ENCODE results near the gene FOSL1. TPM values are rescaled to one million over a fixed set of nuclear protein-coding genes. Genes with fewer than 3 reads are reported as not detected.

FOSL1 gene
- total RNA-seq, 1 experiment from 2014 or later, result 2.7 TPM

DNA sequence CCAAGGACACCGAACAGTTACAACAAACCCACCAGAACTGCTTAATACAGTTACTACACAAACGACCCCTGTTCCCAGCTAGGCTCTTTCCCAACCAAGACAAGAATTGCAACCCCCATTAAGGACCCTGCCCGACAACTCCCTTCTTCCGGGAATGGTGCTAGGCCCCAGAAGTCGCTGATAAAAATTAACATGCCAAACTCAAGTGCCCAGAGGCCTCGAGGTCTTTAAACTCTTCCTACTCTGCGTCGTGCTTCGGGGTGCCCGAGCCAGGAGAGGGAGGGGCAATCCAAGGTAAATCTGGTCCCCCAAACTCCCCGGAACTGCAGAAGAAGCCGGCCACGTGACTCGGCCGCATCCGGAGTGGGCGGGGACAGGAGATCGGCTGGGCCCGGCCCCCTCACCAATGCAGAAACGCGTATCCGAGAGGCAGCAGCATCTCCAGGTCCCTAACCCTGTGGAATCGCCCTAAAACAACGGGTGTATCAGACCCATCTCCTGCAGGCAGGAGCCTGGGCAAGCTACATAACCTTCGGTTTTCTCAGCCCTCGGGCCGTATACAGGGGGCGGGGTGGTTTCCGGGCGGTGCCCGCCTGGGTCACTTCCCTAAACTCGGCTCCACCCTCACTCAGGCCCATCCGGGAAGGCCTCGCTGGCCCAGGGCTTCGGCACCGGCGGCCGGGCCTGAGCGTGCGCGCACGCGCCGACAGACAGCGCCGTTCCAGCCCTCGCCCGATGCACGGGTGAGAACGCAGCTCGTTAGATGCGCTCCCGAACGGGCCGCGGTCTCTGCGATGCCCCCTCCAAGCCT lies 43.3 kb downstream of the FOSL1 start:
- Histone ChIP-seq H3K27me3 (replicated peaks; ENCODE audit: control insufficient read depth, insufficient read depth, low read length) (no peaks in the 10 kb centered on the region), H3K36me3 (ENCODE audit: control insufficient read depth, insufficient read depth, low read length) (peaks cover 9% of the 10 kb centered on the region; the same call in 1 of the 2 replicates), H3K4me3 (ENCODE audit: low read depth, low read length) (peak overlapping the region; percentile 95), H3K9me3 (no peaks in the 10 kb centered on the region), H3K4me1 (peaks cover 15% of the 10 kb centered on the region)
- no peaks in the 10 kb centered on the region for H3K9me3 Mint-ChIP-seq (ENCODE audit: unreplicated experiment)
- BruUV-seq (replicated peaks), result no TSS peak
- intact Hi-C loops (cut with micrococcal nuclease; ENCODE audit: unreplicated experiment), result loop anchor here (5.0 kb wide), 1 partner anchor 205 kb away; no protein-coding TSS in a partner anchor
- TF ChIP-seq, protein P1, sequence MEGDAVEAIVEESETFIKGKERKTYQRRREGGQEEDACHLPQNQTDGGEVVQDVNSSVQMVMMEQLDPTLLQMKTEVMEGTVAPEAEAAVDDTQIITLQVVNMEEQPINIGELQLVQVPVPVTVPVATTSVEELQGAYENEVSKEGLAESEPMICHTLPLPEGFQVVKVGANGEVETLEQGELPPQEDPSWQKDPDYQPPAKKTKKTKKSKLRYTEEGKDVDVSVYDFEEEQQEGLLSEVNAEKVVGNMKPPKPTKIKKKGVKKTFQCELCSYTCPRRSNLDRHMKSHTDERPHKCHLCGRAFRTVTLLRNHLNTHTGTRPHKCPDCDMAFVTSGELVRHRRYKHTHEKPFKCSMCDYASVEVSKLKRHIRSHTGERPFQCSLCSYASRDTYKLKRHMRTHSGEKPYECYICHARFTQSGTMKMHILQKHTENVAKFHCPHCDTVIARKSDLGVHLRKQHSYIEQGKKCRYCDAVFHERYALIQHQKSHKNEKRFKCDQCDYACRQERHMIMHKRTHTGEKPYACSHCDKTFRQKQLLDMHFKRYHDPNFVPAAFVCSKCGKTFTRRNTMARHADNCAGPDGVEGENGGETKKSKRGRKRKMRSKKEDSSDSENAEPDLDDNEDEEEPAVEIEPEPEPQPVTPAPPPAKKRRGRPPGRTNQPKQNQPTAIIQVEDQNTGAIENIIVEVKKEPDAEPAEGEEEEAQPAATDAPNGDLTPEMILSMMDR (IDR thresholded peaks at IDR 0.05; ENCODE audit: insufficient read depth in 1 of 2, low read depth in 1 of 2, low read length in 1 of 2, severe bottlenecking in 1 of 2, unreplicated experiment in 1 of 2), result no peak
- peak overlapping the region; percentile 97 for H3K4me3 Mint-ChIP-seq (ENCODE audit: unreplicated experiment)
- ChIA-PET CTCF (interaction anchor here (7.7 kb wide), 1 partner anchor 31 kb away, joined by 241 read pairs; the partner anchor contains the start of genes CCDC85B and FIBP), POLR2A (interaction anchor here (0.6 kb wide), 2 partner anchors 13 to 31 kb away, joined by 3 to 5 read pairs; partner anchors contain the start of gene FIBP)
- peaks cover 40% of the 10 kb centered on the region for H3K4me1 Mint-ChIP-seq (ENCODE audit: low read depth, unreplicated experiment)
- H3K27ac Mint-ChIP-seq (ENCODE audit: unreplicated experiment), result peak overlapping the region; percentile 71
- DNase-seq, result peak; percentile 72 to 80
- no peaks in the 10 kb centered on the region for H3K27me3 Mint-ChIP-seq (ENCODE audit: insufficient read depth, unreplicated experiment)
- peaks cover 87% of the 10 kb centered on the region for H3K36me3 Mint-ChIP-seq (ENCODE audit: insufficient read depth, unreplicated experiment)

DNA sequence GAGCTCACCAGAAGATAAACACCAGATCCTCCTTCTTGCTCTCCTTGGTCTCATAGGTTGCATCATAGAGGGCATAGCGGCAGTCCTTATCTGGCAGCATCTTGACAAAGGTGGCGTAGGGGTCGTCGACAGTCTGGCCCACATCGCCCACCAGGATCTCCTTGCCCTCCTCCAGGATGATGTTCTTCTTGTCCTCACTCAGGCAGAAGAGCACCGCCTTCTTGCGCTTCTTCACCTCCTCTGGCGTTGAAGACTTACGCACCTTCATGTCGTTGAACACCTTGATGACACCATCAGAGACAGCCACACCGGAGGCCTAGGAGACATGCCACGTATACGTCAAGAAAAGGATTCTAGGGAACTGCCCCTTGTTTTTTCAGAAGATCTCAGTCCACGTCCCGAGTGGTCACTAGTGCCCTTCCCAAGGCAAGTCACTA lies 44.2 kb downstream of the FOSL1 start:
- CTCF ChIA-PET, result no interaction called here
- POLR2A ChIA-PET, result no interaction called here
- Histone ChIP-seq H3K27me3 (replicated peaks; ENCODE audit: control insufficient read depth, insufficient read depth, low read length) (no peaks in the 10 kb centered on the region), H3K9me3 (0 out of 2 replicates have a peak, but pooled peaks cover 3% of the 10 kb centered on the region), H3K4me1 (peaks cover 7% of the 10 kb centered on the region; the same call in 1 of the 2 replicates), H3K4me3 (ENCODE audit: low read depth, low read length) (peak overlapping the region; percentile 95; the same call in 1 of the 2 replicates), H3K36me3 (ENCODE audit: control insufficient read depth, insufficient read depth, low read length) (peaks cover 12% of the 10 kb centered on the region; the same call in 1 of the 2 replicates)
- TF ChIP-seq, protein P1 (IDR thresholded peaks at IDR 0.05; ENCODE audit: insufficient read depth in 1 of 2, low read depth in 1 of 2, low read length in 1 of 2, severe bottlenecking in 1 of 2, unreplicated experiment in 1 of 2), result no peak
- intact Hi-C loops (cut with micrococcal nuclease; ENCODE audit: unreplicated experiment), result loop anchor here (5.0 kb wide), 1 partner anchor 204 kb away; no protein-coding TSS in a partner anchor
- Mint-ChIP-seq H3K36me3 (ENCODE audit: insufficient read depth, unreplicated experiment) (peaks cover 94% of the 10 kb centered on the region), H3K4me1 (ENCODE audit: low read depth, unreplicated experiment) (peaks cover 40% of the 10 kb centered on the region), H3K27ac (ENCODE audit: unreplicated experiment) (peak overlapping the region; percentile 71), H3K4me3 (ENCODE audit: unreplicated experiment) (peak overlapping the region; percentile 97), H3K27me3 (ENCODE audit: insufficient read depth, unreplicated experiment) (no peaks in the 10 kb centered on the region), H3K9me3 (ENCODE audit: unreplicated experiment) (no peaks in the 10 kb centered on the region)
- peak in 1 of 2 experiments; percentile 27 for DNase-seq
- no TSS peak for BruUV-seq (replicated peaks)

Data from Caco-2 (cell line).